HUES48 (cell line): ENCODE results near the gene CX3CL1.

Experiments
- H3K27ac ChIP-seq: one replicate; pipeline ENCODE4 v1.7.0; 2013; ENCODE audit warnings: low read depth, low read length, inconsistent platforms
- H3K27me3 ChIP-seq: 2 replicates; pipeline ENCODE4 v1.6.1; 2013; ENCODE audit warnings: mild to moderate bottlenecking, low read length; ENCODE audit not compliant: control insufficient read depth, insufficient read depth
- H3K36me3 ChIP-seq: 2 replicates; pipeline ENCODE4 v1.6.1; 2013; ENCODE audit warnings: low read length; ENCODE audit not compliant: control insufficient read depth, insufficient read depth
- H3K4me1 ChIP-seq: 2 replicates; pipeline ENCODE4 v1.6.1; 2013; ENCODE audit warnings: mild to moderate bottlenecking, low read length; ENCODE audit not compliant: control insufficient read depth, insufficient read depth
- H3K4me3 ChIP-seq: 2 replicates; pipeline ENCODE4 v1.5.1; 2013; ENCODE audit warnings: mild to moderate bottlenecking, low read depth, low read length
- H3K9ac ChIP-seq: 2 replicates; pipeline ENCODE4 v1.6.1; 2013; ENCODE audit warnings: mild to moderate bottlenecking, low read depth, low read length, moderate library complexity
- H3K9me3 ChIP-seq: 2 replicates; pipeline ENCODE4 v1.6.1; 2013; ENCODE audit warnings: low read length; ENCODE audit not compliant: control insufficient read depth, insufficient read depth

The CX3CL1 gene

GRCh38 chr16:57385083-57385482 lies 12.8 kb downstream of the CX3CL1 start:
- no peaks in the 10 kb centered on the region for H3K9me3 ChIP-seq
- no peaks in the 10 kb centered on the region for H3K36me3 ChIP-seq
- no peak overlapping the region for H3K9ac ChIP-seq
- H3K4me3 ChIP-seq = no peak overlapping the region
- H3K27me3 ChIP-seq = no peaks in the 10 kb centered on the region
- no peak overlapping the region for H3K27ac ChIP-seq
- H3K4me1 ChIP-seq = no peaks in the 10 kb centered on the region; the same call in 1 of the 2 replicates

DNA sequence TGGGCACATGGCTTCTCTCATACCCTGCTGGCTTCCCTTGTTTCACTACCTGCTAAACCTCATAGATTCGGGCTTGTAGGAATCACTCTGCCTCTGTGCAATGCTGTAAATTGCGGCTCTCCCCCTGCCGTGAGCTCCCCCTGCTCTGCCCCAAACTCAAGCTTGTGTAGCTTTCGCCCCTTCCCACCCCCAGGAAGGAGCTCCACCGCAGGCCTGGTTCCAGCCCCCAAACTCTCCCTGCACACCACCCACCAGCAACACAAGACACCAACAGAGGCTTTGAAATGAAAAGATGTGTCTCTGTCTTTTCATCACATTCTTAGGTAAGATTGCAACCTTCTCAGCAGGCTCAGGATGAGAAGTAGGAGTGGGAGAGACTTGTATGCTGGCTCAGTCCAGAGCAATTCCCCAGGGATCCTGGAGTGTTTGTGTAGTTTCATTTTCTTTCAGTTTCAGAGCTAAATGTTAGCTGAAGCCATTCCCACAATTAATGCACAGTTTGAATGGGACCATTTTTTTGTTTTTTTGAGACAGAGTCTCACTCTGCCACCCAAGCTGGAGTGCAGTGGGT lies 14.2 kb downstream of the CX3CL1 start:
- peak overlapping the region; percentile 43 for H3K27ac ChIP-seq

GRCh38 chr16:57387598-57388354 lies 15.5 kb downstream of the CX3CL1 start:
- H3K9ac ChIP-seq = no peak overlapping the region
- H3K9me3 ChIP-seq = no peaks in the 10 kb centered on the region
- no peak overlapping the region for H3K4me3 ChIP-seq
- no peaks in the 10 kb centered on the region for H3K27me3 ChIP-seq
- H3K36me3 ChIP-seq = no peaks in the 10 kb centered on the region
- H3K4me1 ChIP-seq = no peaks in the 10 kb centered on the region; the same call in 1 of the 2 replicates
- H3K27ac ChIP-seq = no peak overlapping the region

More for the DNA sequence above, 14.2 kb downstream of the CX3CL1 start:
- H3K9me3 ChIP-seq = no peaks in the 10 kb centered on the region
- H3K9ac ChIP-seq = no peak overlapping the region
- no peaks in the 10 kb centered on the region; the same call in 1 of the 2 replicates for H3K4me1 ChIP-seq
- no peaks in the 10 kb centered on the region for H3K27me3 ChIP-seq
- no peaks in the 10 kb centered on the region for H3K36me3 ChIP-seq
- H3K4me3 ChIP-seq = no peak overlapping the region

GRCh38 chr16:57388359-57389086 lies 16.2 kb downstream of the CX3CL1 start:
- H3K36me3 ChIP-seq = no peaks in the 10 kb centered on the region
- H3K9me3 ChIP-seq = no peaks in the 10 kb centered on the region
- no peaks in the 10 kb centered on the region; the same call in 1 of the 2 replicates for H3K4me1 ChIP-seq
- no peaks in the 10 kb centered on the region for H3K27me3 ChIP-seq
- no peak overlapping the region for H3K4me3 ChIP-seq
- H3K9ac ChIP-seq = no peak overlapping the region
- H3K27ac ChIP-seq = no peak overlapping the region

DNA sequence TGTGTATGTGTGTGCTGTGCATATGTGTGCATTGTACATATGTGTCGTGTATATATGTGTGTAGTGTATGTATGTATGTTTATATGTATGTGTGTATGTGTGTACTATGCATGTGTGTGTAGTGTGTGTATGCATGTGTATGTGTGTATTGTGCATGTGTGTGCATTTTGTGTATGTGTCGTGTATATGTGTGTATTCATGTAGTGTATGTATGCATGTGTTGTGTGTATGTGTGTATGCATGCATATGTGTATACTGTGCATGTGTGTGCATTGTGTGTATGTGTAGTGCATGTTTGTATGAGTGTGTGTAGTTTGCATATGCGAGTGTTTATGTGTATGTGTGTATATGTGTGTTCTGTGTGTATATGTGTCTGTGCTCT lies 16.8 kb downstream of the CX3CL1 start:
- Histone ChIP-seq H3K9ac (no peak overlapping the region), H3K27ac (no peak overlapping the region), H3K9me3 (no peaks in the 10 kb centered on the region), H3K4me3 (no peak overlapping the region), H3K36me3 (no peaks in the 10 kb centered on the region), H3K27me3 (no peaks in the 10 kb centered on the region), H3K4me1 (no peaks in the 10 kb centered on the region; the same call in 1 of the 2 replicates)

GRCh38 chr16:57390636-57391295 lies 18.5 kb downstream of the CX3CL1 start:
- Histone ChIP-seq H3K27me3 (no peaks in the 10 kb centered on the region), H3K27ac (no peak overlapping the region), H3K9ac (no peak overlapping the region), H3K4me3 (no peak overlapping the region), H3K4me1 (no peaks in the 10 kb centered on the region; the same call in 1 of the 2 replicates), H3K9me3 (no peaks in the 10 kb centered on the region), H3K36me3 (no peaks in the 10 kb centered on the region)

GRCh38 chr16:57391300-57391699 lies 19.0 kb downstream of the CX3CL1 start:
- no peaks in the 10 kb centered on the region for H3K27me3 ChIP-seq
- H3K4me1 ChIP-seq = no peaks in the 10 kb centered on the region; the same call in 1 of the 2 replicates
- no peak overlapping the region for H3K4me3 ChIP-seq
- no peak overlapping the region for H3K9ac ChIP-seq
- no peaks in the 10 kb centered on the region for H3K9me3 ChIP-seq
- no peaks in the 10 kb centered on the region for H3K36me3 ChIP-seq
- H3K27ac ChIP-seq = no peak overlapping the region

DNA sequence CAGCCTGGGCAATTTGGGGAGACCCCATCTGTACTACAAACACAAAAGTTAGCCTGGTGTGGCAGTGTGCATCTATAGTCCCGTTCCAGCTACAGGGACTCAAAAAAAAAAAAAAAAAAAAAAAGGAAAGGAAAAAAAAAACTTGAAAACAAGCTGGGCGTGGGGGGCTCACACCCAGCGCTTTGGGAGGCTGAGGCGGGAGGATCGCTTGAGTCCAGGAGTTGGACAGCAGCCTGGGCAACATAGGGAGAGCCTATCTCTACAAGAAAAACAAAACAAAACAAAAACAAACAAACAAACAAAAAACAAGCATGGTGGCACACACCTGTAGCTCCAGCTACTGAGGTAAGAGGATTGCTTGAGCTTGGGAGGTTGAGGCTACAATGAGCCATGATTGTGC lies 19.4 kb downstream of the CX3CL1 start:
- H3K4me1 ChIP-seq = no peaks in the 10 kb centered on the region; the same call in 1 of the 2 replicates
- H3K36me3 ChIP-seq = no peaks in the 10 kb centered on the region
- H3K27me3 ChIP-seq = no peaks in the 10 kb centered on the region
- no peak overlapping the region for H3K27ac ChIP-seq
- no peaks in the 10 kb centered on the region for H3K9me3 ChIP-seq
- no peak overlapping the region for H3K9ac ChIP-seq
- no peak overlapping the region for H3K4me3 ChIP-seq

DNA sequence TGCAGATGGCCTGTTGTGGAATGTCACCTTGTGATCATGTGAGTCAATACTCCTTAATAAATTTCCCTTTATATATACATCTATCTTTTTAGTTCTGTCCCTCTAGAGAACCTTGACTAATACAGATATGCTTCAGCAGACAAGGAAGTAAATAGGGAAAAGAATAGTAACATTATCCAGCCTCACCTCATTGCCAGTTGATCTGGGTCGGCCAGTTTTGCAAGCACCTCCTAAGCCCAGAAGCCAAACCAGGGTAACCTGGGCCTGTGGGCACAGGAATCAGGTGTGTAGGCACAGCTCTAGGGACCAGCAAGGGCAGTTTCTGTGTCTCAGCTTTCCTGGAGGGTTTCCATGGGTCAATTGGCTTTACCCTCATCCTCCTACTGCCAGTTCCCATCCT lies 20.4 kb downstream of the CX3CL1 start:
- Histone ChIP-seq H3K27me3 (no peaks in the 10 kb centered on the region), H3K9ac (no peak overlapping the region), H3K36me3 (no peaks in the 10 kb centered on the region), H3K4me1 (no peaks in the 10 kb centered on the region), H3K9me3 (no peaks in the 10 kb centered on the region), H3K4me3 (no peak overlapping the region), H3K27ac (no peak overlapping the region)

DNA sequence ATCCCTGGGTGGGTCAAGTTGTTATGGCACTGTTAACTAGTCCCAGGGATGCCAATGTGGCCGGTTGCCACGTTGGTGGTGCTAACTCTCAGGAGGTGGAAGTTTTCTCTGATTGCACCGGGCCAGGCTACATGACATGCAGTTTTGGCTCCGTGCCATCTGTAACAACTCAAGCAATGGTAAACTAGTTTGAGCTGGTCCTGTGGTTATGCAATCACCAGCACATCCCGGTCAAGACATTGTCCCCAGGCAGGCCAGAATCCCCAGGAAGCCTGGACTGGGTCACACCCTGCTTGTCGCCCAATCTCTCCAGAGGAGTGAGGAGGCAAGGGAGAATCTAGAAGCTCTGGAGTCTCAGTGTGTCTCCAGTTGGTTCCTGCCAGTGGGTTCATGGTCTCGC lies 22.2 kb downstream of the CX3CL1 start:
- Histone ChIP-seq H3K36me3 (no peaks in the 10 kb centered on the region), H3K4me3 (no peak overlapping the region), H3K27ac (no peak overlapping the region), H3K9ac (no peak overlapping the region), H3K4me1 (no peaks in the 10 kb centered on the region), H3K27me3 (no peaks in the 10 kb centered on the region), H3K9me3 (no peaks in the 10 kb centered on the region)
